22Rv1 (cell line): ENCODE measurements around the gene ARHGAP27.

Source experiments
- CTCF ChIP-seq: fragments of 450-650 bp; IDR thresholded peaks from 2 replicates; pipeline ENCODE4 v1.5.1; 2017; ENCODE audit warnings: mild to moderate bottlenecking
- ZFX ChIP-seq: fragments of 450-650 bp; IDR thresholded peaks from 2 replicates; pipeline ENCODE4 v1.6.1; 2017; ENCODE audit warnings: antibody characterized with exemption, borderline replicate concordance

GRCh38 chr17:45387739-45388138 lies 44.9 kb downstream of the ARHGAP27 start:
- TF ChIP-seq CTCF (no peak), ZFX (no peak)
